Prostate gland (tissue), 2 donors: Measurements from ENCODE around the gene ATF1.

Experiments used
- CTCF ChIP-seq, 4 experiments: fragments of 200-600 bp in 2 of 4; fragments of 450-650 bp in 2 of 4; sonication (generic) in 2 of 4; IDR thresholded peaks; 1 replicate in 3 of 4; 2 replicates in 1 of 4; pipeline ENCODE4 v1.5.1; 2016 to 2019; ENCODE audit warnings: antibody characterized with exemption in 4 of 4, mild to moderate bottlenecking in 2 of 4, moderate library complexity in 2 of 4
- POLR2A ChIP-seq: fragments of 450-650 bp; IDR thresholded peaks from one replicate; pipeline ENCODE4 v1.6.1; 2016; ENCODE audit warnings: antibody characterized with exemption, mild to moderate bottlenecking

DNA sequence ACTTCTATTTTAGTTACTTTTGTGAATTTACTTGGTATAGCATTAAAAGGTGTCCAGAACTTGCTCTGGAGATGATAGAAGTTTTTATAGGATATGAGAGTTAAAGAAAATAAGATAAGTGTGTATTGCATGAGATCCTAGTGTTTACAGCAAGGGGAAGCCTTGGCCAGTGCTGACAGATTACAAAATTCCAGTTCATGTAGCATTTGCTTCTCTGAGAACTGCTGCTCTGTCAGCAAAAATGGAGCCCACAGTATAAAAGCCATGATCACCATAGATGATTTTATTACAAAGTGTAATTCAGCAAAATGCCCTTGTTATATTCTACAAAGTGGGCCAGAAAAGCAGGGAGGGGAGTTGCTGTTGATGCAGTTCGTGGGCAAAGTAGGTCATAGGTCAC, 40.0 kb upstream of the ATF1 start:
- no peak for TF ChIP-seq CTCF (IDR thresholded peaks at IDR 0.05)
- TF ChIP-seq POLR2A = no peak
